PC-9 (cell line): ENCODE measurements around the gene GMFB.

Experiments
- CTCF ChIP-seq: fragments of 200-600 bp; sonication (generic); conservative IDR thresholded peaks from 2 replicates; pipeline ENCODE4 v1.6.1; 2017; ENCODE audit warnings: mixed run types, antibody characterized with exemption, mild to moderate bottlenecking, moderate library complexity
- EZH2 ChIP-seq: fragments of 200-600 bp; sonication (generic); IDR thresholded peaks from 2 replicates; pipeline ENCODE4 v1.8.0; 2017; ENCODE audit warnings: antibody characterized with exemption, low read depth

GRCh38 chr14:54475187-54475899, 13.4 kb downstream of the GMFB start:
- TF ChIP-seq CTCF (no peak), EZH2 (no peak)
